OCI-LY1 (cell line): Measurements from ENCODE around the gene PUSL1.
A peak's percentile ranks its signal among the peaks of the same experiment; 100 is the strongest.

Experiments
- H2AFZ ChIP-seq: fragments of 200-600 bp; sonication (generic), shearing (Covaris generic); 2 replicates; pipeline ENCODE4 v1.6.0; 2014; ENCODE audit warnings: antibody characterized with exemption, mild to moderate bottlenecking, low read length
- H3F3A ChIP-seq: fragments of 200-600 bp; sonication (generic), shearing (Covaris generic); 2 replicates; pipeline ENCODE4 v1.6.0; 2014; ENCODE audit warnings: mild to moderate bottlenecking, antibody characterized with exemption, low read length, moderate library complexity; ENCODE audit not compliant: insufficient read depth
- H3K27ac ChIP-seq: fragments of 200-600 bp; sonication (generic); 2 replicates; pipeline ENCODE4 v1.5.1; 2014; ENCODE audit warnings: low read length, mixed run types, mild to moderate bottlenecking, low read depth; ENCODE audit not compliant: poor library complexity, severe bottlenecking
- H3K27me3 ChIP-seq: fragments of 200-600 bp; sonication (generic); 2 replicates; pipeline ENCODE4 v1.6.0; 2014; ENCODE audit warnings: antibody characterized with exemption, mild to moderate bottlenecking, low read length, moderate library complexity; ENCODE audit not compliant: insufficient read depth
- H3K36me3 ChIP-seq: fragments of 200-600 bp; sonication (generic); 2 replicates; pipeline ENCODE4 v1.6.1; 2014; ENCODE audit warnings: mild to moderate bottlenecking, antibody characterized with exemption, low read length, moderate library complexity, mixed read lengths; ENCODE audit not compliant: insufficient read depth
- H3K4me1 ChIP-seq: fragments of 200-600 bp; sonication (generic); 2 replicates; pipeline ENCODE4 v1.5.1; 2014; ENCODE audit warnings: mild to moderate bottlenecking, low read length, moderate library complexity; ENCODE audit not compliant: insufficient read depth, severe bottlenecking
- H3K4me2 ChIP-seq: fragments of 200-600 bp; sonication (generic), shearing (Covaris generic); 2 replicates; pipeline ENCODE4 v1.6.1; 2014; ENCODE audit warnings: low read length
- H3K4me3 ChIP-seq: fragments of 200-600 bp; sonication (generic); 2 replicates; pipeline ENCODE4 v1.5.1; 2014; ENCODE audit warnings: low read length, low read depth, mild to moderate bottlenecking, mixed read lengths; ENCODE audit not compliant: poor library complexity, severe bottlenecking
- H3K79me2 ChIP-seq: fragments of 200-600 bp; shearing (Covaris generic); 2 replicates; pipeline ENCODE4 v1.6.1; 2016; ENCODE audit warnings: mixed run types, low read length, mixed read lengths; ENCODE audit not compliant: insufficient read depth
- H3K9ac ChIP-seq: fragments of 200-600 bp; sonication (generic), shearing (Covaris generic); 2 replicates; pipeline ENCODE4 v1.6.1; 2014; ENCODE audit warnings: mild to moderate bottlenecking, low read length, mixed read lengths
- H3K9me2 ChIP-seq: fragments of 200-600 bp; sonication (generic), shearing (Covaris generic); 2 replicates; pipeline ENCODE4 v1.6.1; 2014; ENCODE audit warnings: low read depth, mild to moderate bottlenecking, low read length, mixed read lengths
- H3K9me3 ChIP-seq: fragments of 200-600 bp; shearing (Covaris generic); 2 replicates; pipeline ENCODE4 v1.6.1; 2014; ENCODE audit warnings: low read length, mixed read lengths
- H4K20me1 ChIP-seq: fragments of 200-600 bp; sonication (generic), shearing (Covaris generic); 2 replicates; pipeline ENCODE4 v1.6.0; 2016; ENCODE audit warnings: mild to moderate bottlenecking, low read length; ENCODE audit not compliant: insufficient read depth
- CTCF ChIP-seq: fragments of 200-600 bp; sonication (generic), shearing (Covaris generic); IDR thresholded peaks from 2 replicates; pipeline ENCODE4 v1.5.1; 2017; ENCODE audit warnings: mild to moderate bottlenecking, antibody characterized with exemption, low read length, moderate library complexity, mixed read lengths
- EZH2 ChIP-seq: fragments of 200-600 bp; sonication (generic), shearing (Covaris generic); IDR thresholded peaks from 2 replicates; pipeline ENCODE4 v1.8.0; 2017; ENCODE audit warnings: borderline replicate concordance, mixed run types, mild to moderate bottlenecking, antibody characterized with exemption, low read length, moderate library complexity, mixed read lengths

PUSL1 gene

GRCh38 chr1:1306661-1307260, 1.6 kb upstream of the PUSL1 start:
- Histone ChIP-seq H2AFZ (no peak overlapping the region), H3K9me2 (no peaks in the 10 kb centered on the region), H3K36me3 (peaks cover 22% of the 10 kb centered on the region; the same call in 1 of the 2 replicates), H3K27ac (no peak overlapping the region), H4K20me1 (no peaks in the 10 kb centered on the region), H3K4me2 (peak overlapping the region; percentile 73), H3K4me3 (peak overlapping the region; percentile 73), H3F3A (no peaks in the 10 kb centered on the region), H3K9me3 (no peaks in the 10 kb centered on the region), H3K27me3 (no peaks in the 10 kb centered on the region), H3K9ac (peak overlapping the region; percentile 61), H3K79me2 (no peaks in the 10 kb centered on the region), H3K4me1 (peaks cover 37% of the 10 kb centered on the region)
- TF ChIP-seq EZH2 (no peak), CTCF (no peak)

GRCh38 chr1:1307261-1307922, 1.0 kb upstream of the PUSL1 start:
- H3K4me3 ChIP-seq, result peak overlapping the region; percentile 73
- H2AFZ ChIP-seq, result no peak overlapping the region
- H3K27ac ChIP-seq, result no peak overlapping the region
- H4K20me1 ChIP-seq, result no peaks in the 10 kb centered on the region
- peaks cover 37% of the 10 kb centered on the region for H3K4me1 ChIP-seq
- no peaks in the 10 kb centered on the region for H3K27me3 ChIP-seq
- H3F3A ChIP-seq, result no peaks in the 10 kb centered on the region
- peaks cover 23% of the 10 kb centered on the region; the same call in 1 of the 2 replicates for H3K36me3 ChIP-seq
- no peaks in the 10 kb centered on the region for H3K9me2 ChIP-seq
- TF ChIP-seq EZH2 (no peak), CTCF (no peak)
- peak overlapping the region; percentile 61 for H3K9ac ChIP-seq
- H3K79me2 ChIP-seq, result no peaks in the 10 kb centered on the region
- no peaks in the 10 kb centered on the region for H3K9me3 ChIP-seq
- H3K4me2 ChIP-seq, result peak overlapping the region; percentile 73

GRCh38 chr1:1308756-1309250, 406 bp downstream of the PUSL1 start:
- Histone ChIP-seq H3F3A (no peaks in the 10 kb centered on the region), H3K4me2 (peak overlapping the region; percentile 97), H3K79me2 (no peaks in the 10 kb centered on the region), H4K20me1 (no peaks in the 10 kb centered on the region), H3K4me1 (peaks cover 37% of the 10 kb centered on the region), H3K36me3 (peaks cover 36% of the 10 kb centered on the region; the same call in 1 of the 2 replicates), H3K9ac (peak overlapping the region; percentile 93), H3K9me2 (no peaks in the 10 kb centered on the region), H2AFZ (no peak overlapping the region), H3K27ac (no peak overlapping the region), H3K27me3 (no peaks in the 10 kb centered on the region), H3K4me3 (peak overlapping the region; percentile 90), H3K9me3 (no peaks in the 10 kb centered on the region)
- TF ChIP-seq CTCF, result no peak
- no peak for TF ChIP-seq EZH2
